HG03354 (cell line): Measurements from ENCODE around the gene SYT15B.
"Not testable (repeated sequence)": the region's sequence is repeated elsewhere in the genome, so short reads cannot be mapped to it uniquely, and the experiment has no call there.

Experiments used
- ATAC-seq: cut with Tn5 transposase; IDR thresholded peaks from one replicate; pipeline ENCODE4 v1.9.1; 2021; ENCODE audit warnings: mild to moderate bottlenecking; ENCODE audit not compliant: unreplicated experiment, poor library complexity, severe bottlenecking

SYT15B gene

GRCh38 chr10:47740868-47741267, 22.5 kb downstream of the SYT15B start:
- ATAC-seq, result peak; percentile 66

GRCh38 chr10:47730911-47731310, 32.5 kb downstream of the SYT15B start:
- ATAC-seq, result not testable (repeated sequence)

GRCh38 chr10:47725740-47726139, 37.7 kb downstream of the SYT15B start:
- ATAC-seq, result not testable (repeated sequence)

GRCh38 chr10:47725047-47725446, 38.3 kb downstream of the SYT15B start:
- ATAC-seq, result not testable (repeated sequence)

GRCh38 chr10:47724119-47724518, 39.3 kb downstream of the SYT15B start:
- not testable (repeated sequence) for ATAC-seq

- ATAC-seq, result not testable (repeated sequence)
These were observed 40.0 kb downstream of the SYT15B start for GRCh38 chr10:47723362-47723761.

GRCh38 chr10:47717011-47717769, 46.2 kb downstream of the SYT15B start:
- ATAC-seq, result not testable (repeated sequence)
